GM18508 (cell line): ENCODE data around the gene PRCP.

Experiments used
- ATAC-seq: cut with Tn5 transposase; IDR thresholded peaks from one replicate; pipeline ENCODE4 v1.9.1; 2021; ENCODE audit warnings: moderate number of reproducible peaks; ENCODE audit not compliant: insufficient read depth, unreplicated experiment

The PRCP gene

GRCh38 chr11:82843057-82843795, 57.0 kb downstream of the PRCP start:
- no peak for ATAC-seq

GRCh38 chr11:82842019-82842418, 58.2 kb downstream of the PRCP start:
- ATAC-seq, result no peak

DNA sequence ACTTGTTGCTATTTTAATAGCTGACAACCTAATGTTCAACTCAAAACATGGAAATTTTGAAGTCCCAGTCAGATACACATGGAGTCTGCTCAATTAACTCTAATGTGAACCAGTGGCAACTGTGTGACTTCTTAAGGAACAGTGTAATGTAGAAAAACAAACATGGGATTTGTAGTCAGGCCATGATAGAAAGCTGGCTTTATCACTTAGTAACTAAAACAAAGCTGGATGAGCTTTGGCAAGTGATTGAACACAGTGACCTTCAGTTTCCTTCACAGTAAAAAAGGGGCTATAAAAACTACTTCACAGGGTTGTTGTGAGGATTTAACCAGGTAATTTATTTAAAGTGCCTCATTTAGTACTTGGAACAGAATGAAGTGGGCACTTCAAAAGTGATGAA, 62.6 kb downstream of the PRCP start:
- ATAC-seq, result no peak

DNA sequence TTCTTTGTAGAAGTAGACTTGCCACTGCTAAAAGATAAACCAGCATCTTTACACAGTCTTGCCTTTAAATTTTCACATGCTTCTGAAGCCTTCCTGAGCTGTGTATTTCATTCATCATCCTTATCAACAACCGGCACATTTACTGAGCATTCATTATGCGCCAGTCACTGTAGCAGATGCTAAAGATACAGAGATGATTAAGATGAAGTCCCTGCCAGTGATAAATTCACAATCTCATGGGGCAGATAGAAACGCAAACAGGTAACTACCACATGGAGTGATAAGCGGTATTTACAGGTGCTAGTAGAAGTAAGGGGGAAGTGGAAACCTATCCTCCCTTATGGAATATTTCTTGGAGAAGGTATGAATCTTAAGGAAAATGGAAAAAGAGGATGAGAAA, 67.2 kb downstream of the PRCP start:
- ATAC-seq, result no peak

GRCh38 chr11:82831364-82831763, 68.9 kb downstream of the PRCP start:
- ATAC-seq, result no peak

DNA sequence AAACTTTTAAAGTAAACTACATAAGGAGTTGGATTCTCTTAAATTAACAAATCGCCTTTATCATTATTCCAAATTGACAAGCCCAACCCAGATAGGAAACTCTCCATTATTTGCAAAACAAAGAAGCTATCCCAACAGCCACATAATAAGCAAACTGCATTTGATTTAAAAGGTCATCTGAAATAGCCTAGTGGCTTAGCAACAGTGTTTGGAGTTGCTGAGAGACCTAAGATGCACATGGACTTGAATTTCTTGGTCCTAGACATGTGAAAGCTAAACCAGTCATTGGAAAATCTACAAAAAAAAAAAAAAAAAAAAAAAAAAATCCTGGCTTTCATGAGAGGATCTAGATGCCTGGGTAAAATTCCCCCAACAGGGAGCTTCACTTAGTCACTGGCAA, 69.5 kb downstream of the PRCP start:
- no peak for ATAC-seq

GRCh38 chr11:82829101-82829500, 71.1 kb downstream of the PRCP start:
- ATAC-seq, result no peak

DNA sequence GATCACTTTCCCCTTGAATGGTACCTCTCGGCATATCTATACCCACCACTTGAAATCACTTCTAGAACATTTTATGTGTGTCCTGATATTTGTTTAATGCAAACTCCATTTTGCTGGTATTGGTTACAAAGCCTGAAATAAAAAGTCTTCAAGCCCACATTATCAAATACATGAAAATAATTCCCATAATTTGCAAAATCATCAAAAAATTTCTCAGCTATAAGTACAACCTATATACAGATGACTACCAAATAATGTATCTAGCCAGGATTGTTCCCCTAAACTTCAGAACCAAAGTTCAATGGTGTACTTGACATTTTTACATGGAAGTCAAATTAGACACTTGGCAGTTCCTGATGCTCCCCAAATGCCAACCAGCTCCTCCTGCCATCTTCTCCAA, 71.8 kb downstream of the PRCP start:
- no peak for ATAC-seq

DNA sequence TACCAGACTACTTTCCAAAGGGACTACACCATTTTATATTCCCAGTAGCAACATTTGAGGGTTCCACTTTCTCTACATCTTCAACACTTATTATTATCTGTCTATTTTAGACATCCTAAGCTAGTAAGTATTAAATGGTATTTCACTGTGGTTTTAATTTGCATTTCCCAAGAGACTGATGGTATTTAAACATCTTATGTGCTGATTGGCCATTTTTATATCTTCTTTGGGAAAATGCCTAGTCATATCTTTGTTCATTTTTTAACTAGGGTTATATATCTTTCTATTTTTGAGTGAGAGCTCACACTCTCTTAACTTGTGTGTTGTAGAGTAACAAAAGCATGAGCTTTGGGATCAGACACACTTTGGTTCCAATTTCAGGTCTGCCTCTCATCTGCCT, 73.7 kb downstream of the PRCP start:
- no peak for ATAC-seq

- ATAC-seq, result no peak
Observed at GRCh38 chr11:82823647-82824619, 76.3 kb downstream of the PRCP start.

DNA sequence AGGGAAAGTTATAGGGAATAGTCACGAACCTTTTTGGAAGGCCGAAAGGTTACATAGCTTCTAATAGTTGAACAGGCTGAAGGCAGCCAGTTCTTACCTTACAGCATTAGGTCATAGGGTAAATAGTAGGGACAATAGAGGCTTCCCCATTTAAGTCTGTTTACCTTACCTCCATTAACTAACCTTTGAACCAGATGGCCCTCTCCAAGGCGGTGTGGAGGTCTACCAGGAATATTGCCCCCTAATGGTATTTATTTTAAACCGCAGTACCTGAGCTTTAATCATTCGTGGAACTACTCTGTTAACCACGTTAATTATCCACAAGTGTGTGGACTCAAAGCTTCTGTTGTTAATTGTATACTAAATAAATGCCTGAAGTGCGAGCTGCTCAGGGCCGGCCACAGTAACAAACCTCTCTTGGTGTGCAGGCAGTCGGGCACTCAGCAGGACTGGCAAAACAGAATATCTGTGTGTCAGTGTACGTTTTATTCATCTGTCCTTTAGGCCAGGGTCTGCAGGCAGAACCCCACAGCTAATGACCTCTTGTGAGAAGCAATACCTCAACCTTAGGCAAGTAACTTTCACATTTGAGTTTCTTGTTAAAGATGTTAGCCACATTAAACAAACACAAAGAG, 81.7 kb downstream of the PRCP start:
- ATAC-seq, result no peak

DNA sequence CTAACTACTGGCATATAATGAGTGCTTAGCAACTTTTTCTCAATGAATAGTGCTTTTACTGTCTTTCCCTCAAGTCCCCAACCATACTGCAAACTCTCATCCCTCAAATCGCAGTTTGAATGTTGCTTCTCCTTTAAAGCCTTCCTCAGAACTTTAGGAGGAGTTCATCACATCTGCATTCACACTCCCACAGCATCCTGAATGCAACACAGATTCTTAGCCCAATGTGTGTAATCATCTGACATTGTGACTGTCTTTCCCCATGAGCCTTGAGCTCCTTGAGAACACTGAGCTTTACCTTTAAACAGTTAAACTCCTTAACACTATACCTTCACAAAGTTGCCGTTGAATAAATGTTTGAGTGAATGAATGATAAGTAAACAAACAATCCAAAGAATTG, 84.8 kb downstream of the PRCP start:
- ATAC-seq, result no peak

GRCh38 chr11:82814379-82814778, 85.9 kb downstream of the PRCP start:
- ATAC-seq, result no peak

- no peak for ATAC-seq
Observed at GRCh38 chr11:82811369-82811768, 88.9 kb downstream of the PRCP start.

DNA sequence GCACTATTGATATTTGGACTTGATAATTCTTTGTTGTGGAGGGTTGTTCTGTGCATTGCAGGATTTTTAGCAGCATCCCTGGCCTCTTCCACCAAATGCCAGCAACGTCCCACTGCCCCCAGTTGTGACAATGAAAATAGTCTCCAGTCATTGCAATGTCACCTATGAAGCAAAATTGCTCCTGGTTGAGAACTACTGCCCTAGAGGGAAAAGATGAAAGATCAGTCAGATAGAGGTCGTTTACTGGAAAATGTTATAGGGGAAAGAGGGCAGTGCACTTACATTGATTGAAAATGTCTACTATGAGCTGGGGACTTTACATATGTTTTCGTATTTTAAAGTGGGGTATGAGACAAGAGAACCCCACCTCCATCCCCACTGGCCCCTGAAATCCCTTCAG, 89.5 kb downstream of the PRCP start:
- no peak for ATAC-seq

DNA sequence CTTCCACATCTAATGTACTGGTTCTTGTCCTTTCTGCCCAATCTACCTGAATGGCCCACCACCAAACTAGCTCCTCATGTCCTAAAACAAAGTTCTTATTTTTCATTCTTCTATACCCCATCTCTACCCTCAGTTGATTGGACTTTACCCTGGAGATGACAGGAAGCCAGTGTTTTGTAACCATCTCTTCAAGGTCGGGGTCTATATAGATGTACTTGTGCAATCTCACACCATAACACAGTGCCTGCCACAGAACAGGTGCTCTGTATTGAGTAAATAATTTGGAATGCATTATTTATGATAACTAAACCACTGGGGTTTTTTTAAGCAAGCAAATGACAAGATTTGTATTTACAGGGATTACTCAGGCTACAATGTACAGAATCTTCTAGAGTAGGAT, 89.9 kb downstream of the PRCP start:
- ATAC-seq, result no peak

- no peak for ATAC-seq
Observed at GRCh38 chr11:82807646-82808045, 92.6 kb downstream of the PRCP start.

GRCh38 chr11:82802710-82803109, 97.5 kb downstream of the PRCP start:
- ATAC-seq, result no peak

GRCh38 chr11:82796998-82797961, 103.0 kb downstream of the PRCP start:
- ATAC-seq, result no peak

DNA sequence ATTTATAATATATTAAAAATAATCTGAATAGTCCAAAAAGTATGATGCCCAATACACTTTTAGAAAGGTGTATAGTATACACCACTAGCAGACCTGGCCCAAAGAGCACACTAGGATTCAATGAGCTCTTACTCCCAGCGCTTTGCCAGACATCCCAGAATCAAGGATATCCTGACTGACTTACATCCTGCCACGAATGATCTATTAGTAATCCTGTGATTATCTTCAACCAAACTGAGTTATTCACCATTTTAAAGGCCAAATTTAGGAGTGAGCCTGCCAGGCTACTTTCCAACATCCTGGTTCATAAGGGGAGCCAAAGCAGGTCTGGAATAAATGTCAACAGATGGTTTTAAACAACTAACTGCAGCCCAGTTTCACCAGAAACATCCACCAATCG, 105.7 kb downstream of the PRCP start:
- ATAC-seq, result no peak
